ENCODE results near the gene UTF1. TPM values are rescaled to one million over a fixed set of nuclear protein-coding genes. Genes with fewer than 3 reads are reported as not detected.
A peak's percentile ranks its signal among the peaks of the same experiment; 100 is the strongest.
"Not testable (repeated sequence)": the region's sequence is repeated elsewhere in the genome, so short reads cannot be mapped to it uniquely, and the experiment has no call there.

The UTF1 gene
- total RNA-seq, 1 donor from 2014 or later: not detected

- Histone ChIP-seq H3K27ac (replicated peaks) (no peak overlapping the region), H3K4me3 (peak overlapping the region; percentile 83), H3K4me1 (peaks cover 35% of the 10 kb centered on the region), H3K9me3 (replicated peaks) (no peaks in the 10 kb centered on the region), H3K36me3 (no peaks in the 10 kb centered on the region), H3K27me3 (ENCODE audit: low read depth) (peaks cover 4% of the 10 kb centered on the region)
- intact Hi-C loops (cut with micrococcal nuclease): no loop called here
- DNase-seq: no peak
- TF ChIP-seq, protein P1, sequence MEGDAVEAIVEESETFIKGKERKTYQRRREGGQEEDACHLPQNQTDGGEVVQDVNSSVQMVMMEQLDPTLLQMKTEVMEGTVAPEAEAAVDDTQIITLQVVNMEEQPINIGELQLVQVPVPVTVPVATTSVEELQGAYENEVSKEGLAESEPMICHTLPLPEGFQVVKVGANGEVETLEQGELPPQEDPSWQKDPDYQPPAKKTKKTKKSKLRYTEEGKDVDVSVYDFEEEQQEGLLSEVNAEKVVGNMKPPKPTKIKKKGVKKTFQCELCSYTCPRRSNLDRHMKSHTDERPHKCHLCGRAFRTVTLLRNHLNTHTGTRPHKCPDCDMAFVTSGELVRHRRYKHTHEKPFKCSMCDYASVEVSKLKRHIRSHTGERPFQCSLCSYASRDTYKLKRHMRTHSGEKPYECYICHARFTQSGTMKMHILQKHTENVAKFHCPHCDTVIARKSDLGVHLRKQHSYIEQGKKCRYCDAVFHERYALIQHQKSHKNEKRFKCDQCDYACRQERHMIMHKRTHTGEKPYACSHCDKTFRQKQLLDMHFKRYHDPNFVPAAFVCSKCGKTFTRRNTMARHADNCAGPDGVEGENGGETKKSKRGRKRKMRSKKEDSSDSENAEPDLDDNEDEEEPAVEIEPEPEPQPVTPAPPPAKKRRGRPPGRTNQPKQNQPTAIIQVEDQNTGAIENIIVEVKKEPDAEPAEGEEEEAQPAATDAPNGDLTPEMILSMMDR (IDR thresholded peaks at IDR 0.05; ENCODE audit: borderline replicate concordance): no peak
These were observed 32.7 kb downstream of the UTF1 start for GRCh38 chr10:133262696-133263095.

DNA sequence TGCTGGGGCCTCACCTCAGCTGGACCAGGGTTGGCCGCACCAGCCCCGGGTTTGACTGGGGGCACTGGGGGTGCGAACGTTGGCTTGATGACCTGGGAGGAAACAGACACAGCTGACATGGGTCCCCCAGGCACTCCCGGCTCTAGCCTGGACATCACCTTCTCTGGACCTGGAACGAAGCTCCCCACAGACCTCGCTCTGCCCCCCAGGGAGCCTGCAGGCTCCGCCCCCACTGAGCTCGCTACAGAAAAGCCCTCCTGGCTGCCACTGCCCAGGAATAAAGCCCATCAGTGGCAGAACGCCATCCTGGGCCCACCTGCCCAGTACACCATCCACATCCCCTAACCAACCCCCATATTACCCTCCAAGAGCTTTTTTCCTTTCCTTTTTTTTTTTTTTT lies 33.7 kb downstream of the UTF1 start:
- Histone ChIP-seq H3K4me3 (no peak overlapping the region), H3K36me3 (no peaks in the 10 kb centered on the region), H3K27me3 (ENCODE audit: low read depth) (peaks cover 6% of the 10 kb centered on the region), H3K9me3 (replicated peaks) (no peaks in the 10 kb centered on the region), H3K4me1 (peaks cover 25% of the 10 kb centered on the region), H3K27ac (replicated peaks) (no peak overlapping the region)
- no peak for DNase-seq
- TF ChIP-seq, protein P1 (IDR thresholded peaks at IDR 0.05; ENCODE audit: borderline replicate concordance): no peak
- intact Hi-C loops (cut with micrococcal nuclease): no loop called here

DNA sequence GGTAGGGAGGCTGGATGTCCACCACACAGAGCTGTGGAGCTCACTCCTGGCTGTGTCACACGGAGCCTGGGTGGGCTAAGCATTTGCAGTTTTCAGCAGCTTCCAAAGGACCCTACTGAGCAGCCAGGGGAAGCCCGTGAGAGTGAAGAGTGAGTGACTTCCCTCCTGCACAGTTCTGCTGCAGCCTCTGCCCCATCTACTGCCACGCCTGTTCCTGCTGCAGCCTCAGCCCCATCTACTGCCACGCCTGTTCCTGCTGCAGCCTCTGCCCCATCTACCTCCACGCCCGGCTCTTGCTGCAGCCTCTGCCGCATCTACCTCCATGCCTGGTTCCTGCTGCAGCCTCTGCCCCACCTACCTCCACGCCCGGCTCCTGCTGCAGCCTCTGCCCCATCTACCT lies 34.4 kb downstream of the UTF1 start:
- no peak overlapping the region for H3K27ac ChIP-seq (replicated peaks)
- DNase-seq: no peak
- H3K9me3 ChIP-seq (replicated peaks): no peaks in the 10 kb centered on the region
- H3K36me3 ChIP-seq: no peaks in the 10 kb centered on the region
- H3K4me1 ChIP-seq: peaks cover 21% of the 10 kb centered on the region
- H3K4me3 ChIP-seq: no peak overlapping the region
- intact Hi-C loops (cut with micrococcal nuclease): no loop called here
- TF ChIP-seq, protein P1 (IDR thresholded peaks at IDR 0.05; ENCODE audit: borderline replicate concordance): no peak
- peaks cover 6% of the 10 kb centered on the region for H3K27me3 ChIP-seq (ENCODE audit: low read depth)

- H3K36me3 ChIP-seq; intact Hi-C loops (cut with micrococcal nuclease); H3K27ac ChIP-seq (replicated peaks); H3K9me3 ChIP-seq (replicated peaks); H3K27me3 ChIP-seq (ENCODE audit: low read depth); DNase-seq; H3K4me3 ChIP-seq: not testable (repeated sequence)
- H3K4me1 ChIP-seq: peaks cover 21% of the 10 kb centered on the region
These were observed 35.0 kb downstream of the UTF1 start for GRCh38 chr10:133265052-133265451.

- Histone ChIP-seq H3K4me1 (peaks cover 14% of the 10 kb centered on the region), H3K36me3 (no peaks in the 10 kb centered on the region), H3K27ac (replicated peaks) (no peak overlapping the region), H3K4me3 (no peak overlapping the region), H3K27me3 (ENCODE audit: low read depth) (peaks cover 6% of the 10 kb centered on the region), H3K9me3 (replicated peaks) (no peaks in the 10 kb centered on the region)
- DNase-seq: no peak
- intact Hi-C loops (cut with micrococcal nuclease): no loop called here
- TF ChIP-seq, protein P1 (IDR thresholded peaks at IDR 0.05; ENCODE audit: borderline replicate concordance): no peak
These were observed 36.2 kb downstream of the UTF1 start for GRCh38 chr10:133266056-133266795.

DNA sequence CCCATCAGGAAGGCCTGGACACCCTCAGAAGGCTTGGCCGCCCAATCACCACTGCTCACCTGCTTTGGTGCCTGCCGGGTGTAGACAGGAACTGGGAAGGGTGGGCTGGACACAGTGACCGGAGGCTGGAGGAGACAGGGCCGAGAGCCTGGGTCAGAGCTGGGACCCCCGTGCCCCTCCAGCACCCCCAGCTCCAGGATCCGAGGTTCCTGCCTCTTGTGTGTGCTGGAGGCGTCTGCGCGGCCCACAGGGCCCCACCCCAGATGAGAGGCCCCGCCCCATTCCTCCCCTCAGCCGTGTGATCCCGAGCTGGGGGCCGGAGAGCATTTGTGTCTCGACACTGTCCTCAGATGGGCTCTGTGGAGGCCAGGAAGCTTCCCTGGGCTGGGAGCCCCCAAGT lies 37.3 kb downstream of the UTF1 start:
- intact Hi-C loops (cut with micrococcal nuclease): no loop called here
- Histone ChIP-seq H3K27me3 (ENCODE audit: low read depth) (peaks cover 6% of the 10 kb centered on the region), H3K36me3 (no peaks in the 10 kb centered on the region), H3K27ac (replicated peaks) (no peak overlapping the region), H3K9me3 (replicated peaks) (no peaks in the 10 kb centered on the region), H3K4me1 (peaks cover 7% of the 10 kb centered on the region), H3K4me3 (no peak overlapping the region)
- TF ChIP-seq, protein P1 (IDR thresholded peaks at IDR 0.05; ENCODE audit: borderline replicate concordance): no peak
- no peak for DNase-seq
